Keratinocyte (primary cell): ENCODE results near the gene FRY. TPM values are rescaled to one million over a fixed set of nuclear protein-coding genes. Genes with fewer than 3 reads are reported as not detected.

Source experiments
- DNase-seq: peaks from one replicate; pipeline ENCODE4 v3.0.0-alpha.2; 2011; ENCODE audit warnings: low read depth, missing footprints, low spot score
- FAIRE-seq: peaks from 2 replicates; lab custom pipeline; 2011; peaks lifted over from hg19 to GRCh38; lab: Jason Lieb, UNC
- H2AFZ ChIP-seq: 2 replicates; pipeline ENCODE4 v1.6.0; 2012; ENCODE audit warnings: low read length, control low read depth, inconsistent platforms; ENCODE audit not compliant: control insufficient read depth
- H3K27ac ChIP-seq: 2 replicates; pipeline ENCODE4 v1.5.1; 2011; ENCODE audit warnings: low read length; ENCODE audit not compliant: control insufficient read depth, insufficient read depth
- H3K27me3 ChIP-seq: 3 replicates; pipeline ENCODE4 v1.6.0; 2011; ENCODE audit warnings: low read length; ENCODE audit not compliant: control insufficient read depth, insufficient read depth; ENCODE audit errors: extremely low read depth
- H3K36me3 ChIP-seq, 2 experiments: 2 replicates in 1 of 2; 3 replicates in 1 of 2; pipeline ENCODE4 v1.5.1; 2011; ENCODE audit warnings: low read length in 2 of 2, mild to moderate bottlenecking in 1 of 2; ENCODE audit not compliant: control insufficient read depth in 2 of 2, insufficient read depth in 2 of 2; ENCODE audit errors: extremely low read depth in 1 of 2
- H3K4me1 ChIP-seq: 3 replicates; pipeline ENCODE4 v1.5.1; 2011; ENCODE audit warnings: low read length; ENCODE audit not compliant: control insufficient read depth, insufficient read depth; ENCODE audit errors: extremely low read depth
- H3K4me2 ChIP-seq: 3 replicates; pipeline ENCODE4 v1.6.0; 2011; ENCODE audit warnings: low read depth, low read length; ENCODE audit not compliant: control insufficient read depth, insufficient read depth; ENCODE audit errors: extremely low read depth
- H3K4me3 ChIP-seq, 3 experiments: fragments of 200-600 bp in 1 of 3; sonication (generic) in 1 of 3; 2 replicates in 2 of 3; 3 replicates in 1 of 3; pipeline ENCODE4 v1.5.1; 2011 to 2016; ENCODE audit warnings: low read length in 3 of 3, mild to moderate bottlenecking in 3 of 3, control low read depth in 2 of 3, inconsistent platforms in 1 of 3, low read depth in 1 of 3, mixed read lengths in 1 of 3, mixed run types in 1 of 3, moderate library complexity in 1 of 3; ENCODE audit not compliant: control insufficient read depth in 2 of 3, insufficient read depth in 2 of 3; ENCODE audit errors: extremely low read depth in 1 of 3
- H3K79me2 ChIP-seq: 2 replicates; pipeline ENCODE4 v1.6.0; 2012; ENCODE audit warnings: low read length; ENCODE audit not compliant: control insufficient read depth, insufficient read depth
- H3K9ac ChIP-seq: 3 replicates; pipeline ENCODE4 v1.6.0; 2011; ENCODE audit warnings: low read length; ENCODE audit not compliant: control insufficient read depth, insufficient read depth; ENCODE audit errors: extremely low read depth
- H3K9me1 ChIP-seq: 3 replicates; pipeline ENCODE4 v1.6.0; 2011; ENCODE audit warnings: low read length; ENCODE audit not compliant: control insufficient read depth, insufficient read depth; ENCODE audit errors: extremely low read depth
- H3K9me3 ChIP-seq: 2 replicates; pipeline ENCODE4 v1.5.1; 2012; ENCODE audit warnings: low read depth, low read length; ENCODE audit not compliant: control insufficient read depth
- H4K20me1 ChIP-seq: 3 replicates; pipeline ENCODE4 v1.6.0; 2011; ENCODE audit warnings: low read length; ENCODE audit not compliant: control insufficient read depth, insufficient read depth; ENCODE audit errors: extremely low read depth
- EZH2 ChIP-seq: IDR thresholded peaks from one replicate; pipeline ENCODE4 v1.6.1; 2012; ENCODE audit warnings: inconsistent platforms, mild to moderate bottlenecking, low read length, moderate library complexity
- dilution Hi-C: fragments of 300-500 bp; cut with MboI; formaldehyde crosslinking; loops from one replicate; pipeline ENCODE4 v1.7.0; 2020; ENCODE audit warnings: low sequenced_read_pairs; ENCODE audit not compliant: extremely low pct_ligation_motif_present
- polyA plus RNA-seq, 5 experiments: library from polyadenylated mRNA; depleted of rRNA in 3 of 5; stranded (reverse) in 3 of 5; stranded (forward) in 1 of 5; unstranded in 1 of 5; fragments of >200 nt; gene quantifications; 1 replicate in 1 of 5; 2 replicates in 3 of 5; 3 replicates in 1 of 5; pipeline versions ENCODE4 v1.2.1 to v1.2.3, GENCODE V29; 2011 to 2012; ENCODE audit warnings: missing spikeins in 2 of 5, low read depth in 1 of 5, low replicate concordance in 1 of 5
- TF ChIP-seq, protein P1 (sequence below), 3 experiments: IDR thresholded peaks in 1 of 3; conservative IDR thresholded peaks in 1 of 3; optimal IDR thresholded peaks in 1 of 3; 2 replicates in 2 of 3; 3 replicates in 1 of 3; pipeline versions ENCODE3 to v1.5.1; 2011; ENCODE audit warnings: low read length in 3 of 3, mild to moderate bottlenecking in 3 of 3, moderate library complexity in 2 of 3, control low read depth in 1 of 3, inconsistent platforms in 1 of 3; ENCODE audit not compliant: insufficient read depth in 2 of 3; ENCODE audit errors: extremely low read depth in 1 of 3

FRY gene
- polyA plus RNA-seq, 1 donor (not counting 4 experiments of a cell fraction or from before 2014, with no cell fraction given): 0.80 TPM

DNA sequence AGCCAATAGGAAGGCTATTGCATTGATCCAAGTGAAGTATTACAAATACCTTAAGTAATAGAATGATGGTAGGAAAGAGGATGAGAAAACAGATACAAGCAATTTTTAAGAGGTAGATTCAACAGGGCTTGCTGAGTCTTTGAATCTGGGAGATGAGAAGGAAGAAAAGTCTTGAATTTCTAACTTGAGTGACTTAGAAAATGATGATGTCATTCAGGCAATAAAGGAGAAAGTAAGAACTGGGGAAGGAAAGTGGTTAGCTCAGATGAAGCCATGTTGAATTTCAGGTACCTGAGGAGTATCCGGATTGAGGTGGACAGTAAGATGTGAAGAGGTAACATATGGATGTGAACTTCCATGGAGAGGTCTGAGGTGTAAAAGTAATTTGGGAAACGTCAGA lies 15.5 kb upstream of the FRY start:
- no peak overlapping the region for H3K4me3 ChIP-seq
- H3K79me2 ChIP-seq: no peaks in the 10 kb centered on the region
- H2AFZ ChIP-seq: no peak overlapping the region
- H3K9me1 ChIP-seq: no peaks in the 10 kb centered on the region
- H3K4me1 ChIP-seq: no peaks in the 10 kb centered on the region
- no peaks in the 10 kb centered on the region for H3K36me3 ChIP-seq
- no peak for FAIRE-seq
- no peak for DNase-seq
- no peak for TF ChIP-seq EZH2
- TF ChIP-seq, protein P1, sequence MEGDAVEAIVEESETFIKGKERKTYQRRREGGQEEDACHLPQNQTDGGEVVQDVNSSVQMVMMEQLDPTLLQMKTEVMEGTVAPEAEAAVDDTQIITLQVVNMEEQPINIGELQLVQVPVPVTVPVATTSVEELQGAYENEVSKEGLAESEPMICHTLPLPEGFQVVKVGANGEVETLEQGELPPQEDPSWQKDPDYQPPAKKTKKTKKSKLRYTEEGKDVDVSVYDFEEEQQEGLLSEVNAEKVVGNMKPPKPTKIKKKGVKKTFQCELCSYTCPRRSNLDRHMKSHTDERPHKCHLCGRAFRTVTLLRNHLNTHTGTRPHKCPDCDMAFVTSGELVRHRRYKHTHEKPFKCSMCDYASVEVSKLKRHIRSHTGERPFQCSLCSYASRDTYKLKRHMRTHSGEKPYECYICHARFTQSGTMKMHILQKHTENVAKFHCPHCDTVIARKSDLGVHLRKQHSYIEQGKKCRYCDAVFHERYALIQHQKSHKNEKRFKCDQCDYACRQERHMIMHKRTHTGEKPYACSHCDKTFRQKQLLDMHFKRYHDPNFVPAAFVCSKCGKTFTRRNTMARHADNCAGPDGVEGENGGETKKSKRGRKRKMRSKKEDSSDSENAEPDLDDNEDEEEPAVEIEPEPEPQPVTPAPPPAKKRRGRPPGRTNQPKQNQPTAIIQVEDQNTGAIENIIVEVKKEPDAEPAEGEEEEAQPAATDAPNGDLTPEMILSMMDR (optimal IDR thresholded peaks at IDR 0.05 in 1 of 3, IDR thresholded peaks at IDR 0.05 in 1 of 3, conservative IDR thresholded peaks at IDR 0.05 in 1 of 3; ENCODE audit: extremely low read depth in 1 of 3, insufficient read depth in 2 of 3, low read length in 3 of 3): no peak
- H3K4me2 ChIP-seq: no peak overlapping the region
- H3K9ac ChIP-seq: no peak overlapping the region
- H3K9me3 ChIP-seq: no peaks in the 10 kb centered on the region
- no peak overlapping the region for H3K27ac ChIP-seq
- no peaks in the 10 kb centered on the region for H4K20me1 ChIP-seq
- no peaks in the 10 kb centered on the region for H3K27me3 ChIP-seq
- dilution Hi-C loops: no loop called here

DNA sequence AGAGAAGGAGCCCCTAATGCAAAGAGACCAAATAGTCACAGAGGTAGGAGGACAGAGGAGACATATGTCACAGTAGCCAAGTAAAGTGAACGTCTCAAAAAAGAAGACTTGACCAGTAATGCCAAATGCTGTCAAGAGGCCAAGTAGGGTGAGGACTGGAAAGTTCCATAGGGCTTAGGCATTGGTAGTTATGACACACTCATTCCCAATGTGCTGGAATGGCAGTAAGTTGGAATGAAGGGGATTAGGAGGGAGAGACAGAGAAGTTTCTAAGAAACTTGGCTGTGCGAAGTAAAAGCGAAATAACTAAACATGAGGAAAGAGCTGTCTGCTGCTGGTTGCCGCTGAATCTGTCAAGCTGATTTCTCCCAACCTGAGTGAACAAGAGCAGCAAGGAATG lies 14.9 kb upstream of the FRY start:
- no peak for DNase-seq
- H2AFZ ChIP-seq: no peak overlapping the region
- no peaks in the 10 kb centered on the region for H3K27me3 ChIP-seq
- no peaks in the 10 kb centered on the region for H3K79me2 ChIP-seq
- H3K9ac ChIP-seq: no peak overlapping the region
- no peaks in the 10 kb centered on the region for H3K4me1 ChIP-seq
- no peaks in the 10 kb centered on the region for H3K36me3 ChIP-seq
- H3K27ac ChIP-seq: no peak overlapping the region
- TF ChIP-seq, protein P1 (optimal IDR thresholded peaks at IDR 0.05 in 1 of 3, IDR thresholded peaks at IDR 0.05 in 1 of 3, conservative IDR thresholded peaks at IDR 0.05 in 1 of 3; ENCODE audit: extremely low read depth in 1 of 3, insufficient read depth in 2 of 3, low read length in 3 of 3): no peak
- no peak for TF ChIP-seq EZH2
- no peak overlapping the region for H3K4me3 ChIP-seq
- no peak for FAIRE-seq
- dilution Hi-C loops: no loop called here
- no peaks in the 10 kb centered on the region for H3K9me1 ChIP-seq
- no peak overlapping the region for H3K4me2 ChIP-seq
- no peaks in the 10 kb centered on the region for H3K9me3 ChIP-seq
- no peaks in the 10 kb centered on the region for H4K20me1 ChIP-seq
